ENCODE results near the gene OR51B6. TPM values are rescaled to one million over a fixed set of nuclear protein-coding genes. Genes with fewer than 3 reads are reported as not detected.
"Not testable (repeated sequence)": the region's sequence is repeated elsewhere in the genome, so short reads cannot be mapped to it uniquely, and the experiment has no call there.

The OR51B6 gene
- total and polyA plus RNA-seq, 3 donors from 2014 or later: not detected

- H3K36me3 ChIP-seq (ENCODE audit: low read depth, missing control alignments): no peaks in the 10 kb centered on the region
- no peaks in the 10 kb centered on the region for H3K4me1 ChIP-seq
- no peak overlapping the region for H3K27ac ChIP-seq
- H3K4me3 ChIP-seq: no peak overlapping the region
- H3K27me3 ChIP-seq: no peaks in the 10 kb centered on the region
- H3K9me3 ChIP-seq: no peaks in the 10 kb centered on the region
- intact Hi-C loops (cut with DNase I; ENCODE audit: low total_unique reads): no loop called here
- TF ChIP-seq POLR2A (IDR thresholded peaks at IDR 0.05) (no peak), CTCF (IDR thresholded peaks at IDR 0.05) (no peak)
- 78 to 80% methylated on average over 2 of the region's 2 CpGs for WGBS, 2 donors
- DNase-seq: no peak
Observed at GRCh38 chr11:5307256-5308019, 43.9 kb upstream of the OR51B6 start.

GRCh38 chr11:5310423-5310822 is 40.9 kb upstream of the OR51B6 start:
- Histone ChIP-seq H3K4me3 (no peak overlapping the region), H3K27me3 (no peaks in the 10 kb centered on the region), H3K9me3 (no peaks in the 10 kb centered on the region), H3K27ac (no peak overlapping the region), H3K36me3 (ENCODE audit: low read depth, missing control alignments) (no peaks in the 10 kb centered on the region), H3K4me1 (no peaks in the 10 kb centered on the region)
- 84 to 98% methylated on average over 1 of the region's 1 CpG for WGBS, 2 donors
- no peak for TF ChIP-seq POLR2A (IDR thresholded peaks at IDR 0.05)
- TF ChIP-seq CTCF (IDR thresholded peaks at IDR 0.05): no peak
- intact Hi-C loops (cut with DNase I; ENCODE audit: low total_unique reads): no loop called here
- no peak for DNase-seq

- not testable (repeated sequence) for H3K36me3 ChIP-seq (ENCODE audit: low read depth, missing control alignments); DNase-seq
- 86 to 90% methylated on average over 3 of the region's 3 CpGs for WGBS, 2 donors
Observed at GRCh38 chr11:5313326-5314023, 37.8 kb upstream of the OR51B6 start.

GRCh38 chr11:5317292-5317691 is 34.0 kb upstream of the OR51B6 start:
- no peak for DNase-seq

More at GRCh38 chr11:5313326-5314023, 37.8 kb upstream of the OR51B6 start:
- H3K4me3 ChIP-seq; H3K27me3 ChIP-seq; H3K27ac ChIP-seq; H3K9me3 ChIP-seq; H3K4me1 ChIP-seq; intact Hi-C loops (cut with DNase I; ENCODE audit: low total_unique reads): not testable (repeated sequence)

More at GRCh38 chr11:5317292-5317691, 34.0 kb upstream of the OR51B6 start:
- Histone ChIP-seq H3K27ac (no peak overlapping the region), H3K27me3 (no peaks in the 10 kb centered on the region), H3K36me3 (ENCODE audit: low read depth, missing control alignments) (no peaks in the 10 kb centered on the region), H3K9me3 (no peaks in the 10 kb centered on the region), H3K4me1 (no peaks in the 10 kb centered on the region), H3K4me3 (no peak overlapping the region)
- no peak for TF ChIP-seq CTCF (IDR thresholded peaks at IDR 0.05)
- TF ChIP-seq POLR2A (IDR thresholded peaks at IDR 0.05): no peak
- intact Hi-C loops (cut with DNase I; ENCODE audit: low total_unique reads): no loop called here
- 68 to 76% methylated on average over 5 of the region's 5 CpGs for WGBS, 2 donors

All from testis (tissue), 3 donors.